HEK293T (cell line): Measurements from ENCODE around the gene PITPNB.

Experiments
- CTCF ChIA-PET: fragments of 350-600 bp; formaldehyde crosslinking; extraction: SDS; loops from one replicate; lab custom pipeline; 2021; ENCODE audit warnings: antibody characterized with exemption, inconsistent platforms; lab: Yijun Ruan, JAX
- POLR2A ChIA-PET: fragments of 350-600 bp; formaldehyde crosslinking; extraction: SDS; loops from one replicate; lab custom pipeline; 2020; ENCODE audit warnings: antibody characterized with exemption, inconsistent platforms; lab: Yijun Ruan, JAX
- DNase-seq: peaks from one replicate; pipeline ENCODE4 v3.0.0; 2012; ENCODE audit warnings: mixed read lengths; ENCODE audit errors: extremely low spot score
- ARNT ChIP-seq: fragments of 450-650 bp; IDR thresholded peaks from 2 replicates; pipeline ENCODE4 v1.6.1; 2017; ENCODE audit warnings: mild to moderate bottlenecking
- BHLHE40 ChIP-seq: fragments of 450-650 bp; IDR thresholded peaks from 2 replicates; pipeline ENCODE4 v1.6.1; 2016; ENCODE audit warnings: mild to moderate bottlenecking, moderate library complexity, borderline replicate concordance
- CTBP1 ChIP-seq: fragments of 450-650 bp; IDR thresholded peaks from 2 replicates; pipeline ENCODE4 v1.6.1; 2016; ENCODE audit warnings: borderline replicate concordance
- ELF4 ChIP-seq: fragments of 450-650 bp; IDR thresholded peaks from 2 replicates; pipeline ENCODE4 v1.6.1; 2017; ENCODE audit warnings: antibody characterized with exemption
- FOXA1 ChIP-seq: fragments of 450-650 bp; IDR thresholded peaks from 2 replicates; pipeline ENCODE4 v1.6.1; 2016; ENCODE audit warnings: mild to moderate bottlenecking
- FOXK2 ChIP-seq: fragments of 450-650 bp; IDR thresholded peaks from 2 replicates; pipeline ENCODE4 v1.6.1; 2016; ENCODE audit warnings: mild to moderate bottlenecking
- FOXM1 ChIP-seq: fragments of 450-650 bp; IDR thresholded peaks from 2 replicates; pipeline ENCODE4 v1.6.1; 2017; ENCODE audit warnings: mild to moderate bottlenecking, borderline replicate concordance
- HDGF ChIP-seq: fragments of 450-650 bp; IDR thresholded peaks from 2 replicates; pipeline ENCODE4 v1.6.1; 2017; ENCODE audit warnings: antibody characterized with exemption, borderline replicate concordance
- L3MBTL2 ChIP-seq: fragments of 450-650 bp; conservative IDR thresholded peaks from 2 replicates; pipeline ENCODE4 v1.6.1; 2016; ENCODE audit warnings: mild to moderate bottlenecking
- LEF1 ChIP-seq: fragments of 450-650 bp; IDR thresholded peaks from 2 replicates; pipeline ENCODE4 v1.6.1; 2017; ENCODE audit warnings: mild to moderate bottlenecking, borderline replicate concordance
- NFRKB ChIP-seq: fragments of 450-650 bp; IDR thresholded peaks from 2 replicates; pipeline ENCODE4 v1.6.1; 2016; ENCODE audit warnings: mild to moderate bottlenecking, moderate library complexity
- PKNOX1 ChIP-seq: fragments of 450-650 bp; IDR thresholded peaks from 2 replicates; pipeline ENCODE4 v1.6.1; 2016
- SP1 ChIP-seq: fragments of 450-650 bp; IDR thresholded peaks from 2 replicates; pipeline ENCODE4 v1.6.1; 2017
- SUZ12 ChIP-seq: fragments of 450-650 bp; IDR thresholded peaks from 2 replicates; pipeline ENCODE4 v1.6.1; 2016; ENCODE audit warnings: mild to moderate bottlenecking
- TARDBP ChIP-seq: fragments of 450-650 bp; IDR thresholded peaks from 2 replicates; pipeline ENCODE4 v1.6.1; 2016
- ZNF384 ChIP-seq: fragments of 450-650 bp; IDR thresholded peaks from 2 replicates; pipeline ENCODE4 v1.6.1; 2016

The PITPNB gene

GRCh38 chr22:27832606-27833005 lies 86.5 kb downstream of the PITPNB start:
- no peak for DNase-seq
- no peak for TF ChIP-seq HDGF
- ChIA-PET POLR2A (no interaction called here), CTCF (no interaction called here)

- TF ChIP-seq BHLHE40 (no peak), HDGF (no peak), FOXM1 (no peak), ZNF384 (no peak)
- ChIA-PET CTCF (interaction anchor here (0.6 kb wide), 1 partner anchor 11 kb away, joined by 4 read pairs; no protein-coding TSS in a partner anchor), POLR2A (no interaction called here)
- DNase-seq, result no peak
Measured at GRCh38 chr22:27829620-27830019, 89.4 kb downstream of the PITPNB start.

- no peak for TF ChIP-seq ZNF384
- no peak for TF ChIP-seq L3MBTL2
- no peak for TF ChIP-seq NFRKB
- TF ChIP-seq CTBP1, result no peak
- no peak for TF ChIP-seq SUZ12
- TF ChIP-seq FOXM1, result no peak
- no peak for TF ChIP-seq LEF1
- TF ChIP-seq TARDBP, result no peak
- TF ChIP-seq FOXA1, result no peak
- TF ChIP-seq ARNT, result no peak
- TF ChIP-seq PKNOX1, result no peak
- no peak for TF ChIP-seq SP1
- no peak for DNase-seq
- POLR2A ChIA-PET, result interaction anchor here (0.6 kb wide), 1 partner anchor 371 kb away, joined by 3 read pairs; no protein-coding TSS in a partner anchor
- CTCF ChIA-PET, result no interaction called here
Measured at GRCh38 chr22:27827604-27828587, 91.2 kb downstream of the PITPNB start.

- ChIA-PET CTCF (interaction anchor here (0.8 to 1.1 kb wide), 2 partner anchors 14 to 1060 kb away, joined by 3 read pairs; no protein-coding TSS in a partner anchor), POLR2A (no interaction called here)
- TF ChIP-seq ZNF384, result no peak
- TF ChIP-seq ARNT, result no peak
- TF ChIP-seq NFRKB, result no peak
- TF ChIP-seq ELF4, result no peak
- no peak for TF ChIP-seq FOXM1
- no peak for TF ChIP-seq SUZ12
- no peak for TF ChIP-seq TARDBP
- no peak for TF ChIP-seq BHLHE40
- TF ChIP-seq CTBP1, result no peak
- TF ChIP-seq L3MBTL2, result no peak
- TF ChIP-seq FOXK2, result no peak
- no peak for DNase-seq
Measured at GRCh38 chr22:27825174-27825573, 93.9 kb downstream of the PITPNB start.

GRCh38 chr22:27823221-27823620 lies 95.8 kb downstream of the PITPNB start:
- POLR2A ChIA-PET, result no interaction called here
- no peak for TF ChIP-seq FOXM1
- TF ChIP-seq CTBP1, result no peak
- no peak for TF ChIP-seq ARNT
- TF ChIP-seq ZNF384, result no peak
- no peak for TF ChIP-seq PKNOX1
- TF ChIP-seq L3MBTL2, result no peak
- TF ChIP-seq FOXK2, result no peak
- TF ChIP-seq SP1, result no peak
- no peak for TF ChIP-seq FOXA1
- no peak for TF ChIP-seq NFRKB
- TF ChIP-seq LEF1, result no peak
- DNase-seq, result no peak
- CTCF ChIA-PET, result no interaction called here

GRCh38 chr22:27820896-27821866 lies 97.9 kb downstream of the PITPNB start:
- CTCF ChIA-PET, result no interaction called here
- TF ChIP-seq BHLHE40, result no peak
- no peak for TF ChIP-seq NFRKB
- TF ChIP-seq FOXM1, result no peak
- TF ChIP-seq PKNOX1, result no peak
- TF ChIP-seq L3MBTL2, result no peak
- no peak for TF ChIP-seq ARNT
- no peak for TF ChIP-seq FOXA1
- TF ChIP-seq SP1, result no peak
- TF ChIP-seq FOXK2, result no peak
- TF ChIP-seq ZNF384, result no peak
- no peak for TF ChIP-seq HDGF
- TF ChIP-seq TARDBP, result no peak
- no peak for TF ChIP-seq ELF4
- TF ChIP-seq CTBP1, result no peak
- TF ChIP-seq LEF1, result no peak
- TF ChIP-seq SUZ12, result no peak
- DNase-seq, result no peak
- POLR2A ChIA-PET, result no interaction called here
